Measurements from ENCODE around the gene TSACC. TPM values are rescaled to one million over a fixed set of nuclear protein-coding genes. Genes with fewer than 3 reads are reported as not detected.
A peak's percentile ranks its signal among the peaks of the same experiment; 100 is the strongest.

The TSACC gene
- total and polyA plus RNA-seq, 9 of the 15 experiments (the other 6 are each of a cell fraction or from before 2014, with no cell fraction given), result 0.45 to 7.4 (median 2.6) TPM

GRCh38 chr1:156383023-156383422 lies 44.7 kb downstream of the TSACC start:
- WGBS (ENCODE audit: insufficient coverage, low coverage, missing lambda C conversion rate), result 25% methylated on average over 8 of the region's 9 CpGs
- no peak overlapping the region for H3K27ac ChIP-seq (ENCODE audit: extremely low read depth, low read depth, low read length)
- H2AFZ ChIP-seq (ENCODE audit: low read depth, low read length), result no peak overlapping the region; the same call in 1 of the 2 replicates
- CTCF ChIA-PET (ENCODE audit: low intra/inter-chr PET ratio), result interaction anchor here (0.6 to 10.1 kb wide), 6 partner anchors 12 to 226 kb away, joined by 3 to 240 read pairs (median 4); no protein-coding TSS in a partner anchor
- H3K27me3 ChIP-seq (ENCODE audit: control insufficient read depth in 2 of 2, insufficient read depth in 2 of 2, low read length in 2 of 2), result peaks cover 5 to 13% of the 10 kb centered on the region in 2 experiments; a peak in 3 of 5 replicates
- BruUV-seq (replicated peaks), result no TSS peak
- in situ Hi-C loops (cut with MboI), result no loop called here
- H3K4me1 ChIP-seq (replicated peaks in 1 of 2; ENCODE audit: control insufficient read depth in 2 of 2, insufficient read depth in 2 of 2, low read length in 2 of 2), result peaks cover 8 to 10% of the 10 kb centered on the region in 2 experiments; a peak in 3 of 5 replicates
- peak; percentile 80 to 86 (median 84) for DNase-seq (ENCODE audit: extremely low read depth in 1 of 4, low spot score in 3 of 4)
- H3K79me2 ChIP-seq (ENCODE audit: control insufficient read depth, insufficient read depth, low read length), result no peaks in the 10 kb centered on the region
- intact Hi-C loops (cut with micrococcal nuclease), result loop anchor here (2.0 kb wide), 1 partner anchor 226 kb away; no protein-coding TSS in a partner anchor
- H3K4me3 ChIP-seq, result no peak overlapping the region
- no peaks in the 10 kb centered on the region for H3K36me3 ChIP-seq (ENCODE audit: control insufficient read depth, insufficient read depth, low read length)
- ATAC-seq, result peak; percentile 98
- no peaks in the 10 kb centered on the region for H3K9me1 ChIP-seq (ENCODE audit: control insufficient read depth, insufficient read depth, low read length)
- peaks cover 4% of the 10 kb centered on the region for H4K20me1 ChIP-seq (replicated peaks; ENCODE audit: control insufficient read depth, insufficient read depth, low read length)
- POLR2A ChIA-PET, result interaction anchor here (0.7 to 1.0 kb wide), 2 partner anchors 44 to 60 kb away, joined by 3 read pairs; no protein-coding TSS in a partner anchor
- no peak overlapping the region for H3K4me2 ChIP-seq (ENCODE audit: insufficient read depth, low read length)
- FAIRE-seq, result peak; percentile 88
- H3K9me3 ChIP-seq (replicated peaks; ENCODE audit: control insufficient read depth, insufficient read depth, low read depth, low read length), result no peaks in the 10 kb centered on the region
- H3K9ac ChIP-seq (ENCODE audit: insufficient read depth in 1 of 2, low read depth in 2 of 2, low read length in 2 of 2), result no peak overlapping the region
- peak; percentile 59; the same call in 1 of the 2 replicates for TF ChIP-seq RB1 (IDR thresholded peaks at IDR 0.05; ENCODE audit: low read depth)
- no peak for TF ChIP-seq ZNF589 (CRISPR knock-in tag; IDR thresholded peaks at IDR 0.05; ENCODE audit: low read depth)
- no peak for TF ChIP-seq ASH1L (IDR thresholded peaks at IDR 0.05; ENCODE audit: borderline replicate concordance, low read depth, partially characterized antibody)
- TF ChIP-seq ZFPM2 (CRISPR knock-in tag; IDR thresholded peaks at IDR 0.05), result no peak
- TF ChIP-seq, protein P1, sequence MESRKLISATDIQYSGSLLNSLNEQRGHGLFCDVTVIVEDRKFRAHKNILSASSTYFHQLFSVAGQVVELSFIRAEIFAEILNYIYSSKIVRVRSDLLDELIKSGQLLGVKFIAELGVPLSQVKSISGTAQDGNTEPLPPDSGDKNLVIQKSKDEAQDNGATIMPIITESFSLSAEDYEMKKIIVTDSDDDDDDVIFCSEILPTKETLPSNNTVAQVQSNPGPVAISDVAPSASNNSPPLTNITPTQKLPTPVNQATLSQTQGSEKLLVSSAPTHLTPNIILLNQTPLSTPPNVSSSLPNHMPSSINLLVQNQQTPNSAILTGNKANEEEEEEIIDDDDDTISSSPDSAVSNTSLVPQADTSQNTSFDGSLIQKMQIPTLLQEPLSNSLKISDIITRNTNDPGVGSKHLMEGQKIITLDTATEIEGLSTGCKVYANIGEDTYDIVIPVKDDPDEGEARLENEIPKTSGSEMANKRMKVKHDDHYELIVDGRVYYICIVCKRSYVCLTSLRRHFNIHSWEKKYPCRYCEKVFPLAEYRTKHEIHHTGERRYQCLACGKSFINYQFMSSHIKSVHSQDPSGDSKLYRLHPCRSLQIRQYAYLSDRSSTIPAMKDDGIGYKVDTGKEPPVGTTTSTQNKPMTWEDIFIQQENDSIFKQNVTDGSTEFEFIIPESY (CRISPR knock-in tag; IDR thresholded peaks at IDR 0.05), result peak; percentile 63
- TF ChIP-seq NCOR1 (IDR thresholded peaks at IDR 0.05), result no peak
- TF ChIP-seq, protein P2, sequence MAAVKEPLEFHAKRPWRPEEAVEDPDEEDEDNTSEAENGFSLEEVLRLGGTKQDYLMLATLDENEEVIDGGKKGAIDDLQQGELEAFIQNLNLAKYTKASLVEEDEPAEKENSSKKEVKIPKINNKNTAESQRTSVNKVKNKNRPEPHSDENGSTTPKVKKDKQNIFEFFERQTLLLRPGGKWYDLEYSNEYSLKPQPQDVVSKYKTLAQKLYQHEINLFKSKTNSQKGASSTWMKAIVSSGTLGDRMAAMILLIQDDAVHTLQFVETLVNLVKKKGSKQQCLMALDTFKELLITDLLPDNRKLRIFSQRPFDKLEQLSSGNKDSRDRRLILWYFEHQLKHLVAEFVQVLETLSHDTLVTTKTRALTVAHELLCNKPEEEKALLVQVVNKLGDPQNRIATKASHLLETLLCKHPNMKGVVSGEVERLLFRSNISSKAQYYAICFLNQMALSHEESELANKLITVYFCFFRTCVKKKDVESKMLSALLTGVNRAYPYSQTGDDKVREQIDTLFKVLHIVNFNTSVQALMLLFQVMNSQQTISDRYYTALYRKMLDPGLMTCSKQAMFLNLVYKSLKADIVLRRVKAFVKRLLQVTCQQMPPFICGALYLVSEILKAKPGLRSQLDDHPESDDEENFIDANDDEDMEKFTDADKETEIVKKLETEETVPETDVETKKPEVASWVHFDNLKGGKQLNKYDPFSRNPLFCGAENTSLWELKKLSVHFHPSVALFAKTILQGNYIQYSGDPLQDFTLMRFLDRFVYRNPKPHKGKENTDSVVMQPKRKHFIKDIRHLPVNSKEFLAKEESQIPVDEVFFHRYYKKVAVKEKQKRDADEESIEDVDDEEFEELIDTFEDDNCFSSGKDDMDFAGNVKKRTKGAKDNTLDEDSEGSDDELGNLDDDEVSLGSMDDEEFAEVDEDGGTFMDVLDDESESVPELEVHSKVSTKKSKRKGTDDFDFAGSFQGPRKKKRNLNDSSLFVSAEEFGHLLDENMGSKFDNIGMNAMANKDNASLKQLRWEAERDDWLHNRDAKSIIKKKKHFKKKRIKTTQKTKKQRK (IDR thresholded peaks at IDR 0.05; ENCODE audit: borderline replicate concordance, low read depth, low read length), result no peak
- TF ChIP-seq USF1 (CRISPR knock-in tag; IDR thresholded peaks at IDR 0.05), result no peak

All from K562 (cell line).